Tibial artery (tissue), 4 donors: Measurements from ENCODE around the gene PRKRIP1.
"Not testable (repeated sequence)": the region's sequence is repeated elsewhere in the genome, so short reads cannot be mapped to it uniquely, and the experiment has no call there.

Source experiments
- DNase-seq, 2 donors: peaks; one replicate each; pipeline ENCODE4 v3.0.0-alpha.2; 2019
- H3K27ac ChIP-seq, 2 donors: fragments of 200-600 bp; sonication (generic) in 1 of 2; 1 replicate in 1 of 2; 2 replicates in 1 of 2; pipeline ENCODE4 v1.5.1; 2018 to 2019; ENCODE audit warnings: mild to moderate bottlenecking in 1 of 2
- H3K27me3 ChIP-seq, 2 donors: fragments of 200-600 bp; sonication (generic) in 1 of 2; one replicate each; pipeline versions ENCODE4 v1.5.1 to v1.6.0; 2016 to 2019
- H3K36me3 ChIP-seq, 3 donors: fragments of 200-600 bp; sonication (generic) in 2 of 3; one replicate each; pipeline ENCODE4 v1.5.1; 2016 to 2019; ENCODE audit warnings: mild to moderate bottlenecking in 2 of 3
- H3K4me1 ChIP-seq, 4 donors: fragments of 200-600 bp; sonication (generic) in 2 of 4; 1 replicate in 3 of 4; 2 replicates in 1 of 4; pipeline ENCODE4 v1.5.1; 2016 to 2019
- H3K4me3 ChIP-seq, 2 donors: fragments of 200-600 bp; sonication (generic) in 1 of 2; 1 replicate in 1 of 2; 2 replicates in 1 of 2; pipeline ENCODE4 v1.5.1; 2018 to 2019; ENCODE audit warnings: mild to moderate bottlenecking in 2 of 2
- H3K9me3 ChIP-seq, 3 donors: fragments of 200-600 bp; sonication (generic) in 1 of 3; one replicate each; pipeline ENCODE4 v1.5.1; 2016 to 2019
- intact Hi-C: fragments of 100-400 bp; cut with DNase I; formaldehyde crosslinking; loops from one replicate; pipeline ENCODE4 v1.15.0; 2023; ENCODE audit warnings: low total_unique reads
- TF ChIP-seq, protein P1 (sequence below), 2 experiments: fragments of 200-600 bp in 1 of 2; fragments of 450-650 bp in 1 of 2; IDR thresholded peaks; one replicate each; pipeline ENCODE4 v1.5.1; 2017 to 2019; ENCODE audit warnings: antibody characterized with exemption in 2 of 2, mild to moderate bottlenecking in 1 of 2, moderate library complexity in 1 of 2

Gene PRKRIP1, protein sequence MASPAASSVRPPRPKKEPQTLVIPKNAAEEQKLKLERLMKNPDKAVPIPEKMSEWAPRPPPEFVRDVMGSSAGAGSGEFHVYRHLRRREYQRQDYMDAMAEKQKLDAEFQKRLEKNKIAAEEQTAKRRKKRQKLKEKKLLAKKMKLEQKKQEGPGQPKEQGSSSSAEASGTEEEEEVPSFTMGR

DNA sequence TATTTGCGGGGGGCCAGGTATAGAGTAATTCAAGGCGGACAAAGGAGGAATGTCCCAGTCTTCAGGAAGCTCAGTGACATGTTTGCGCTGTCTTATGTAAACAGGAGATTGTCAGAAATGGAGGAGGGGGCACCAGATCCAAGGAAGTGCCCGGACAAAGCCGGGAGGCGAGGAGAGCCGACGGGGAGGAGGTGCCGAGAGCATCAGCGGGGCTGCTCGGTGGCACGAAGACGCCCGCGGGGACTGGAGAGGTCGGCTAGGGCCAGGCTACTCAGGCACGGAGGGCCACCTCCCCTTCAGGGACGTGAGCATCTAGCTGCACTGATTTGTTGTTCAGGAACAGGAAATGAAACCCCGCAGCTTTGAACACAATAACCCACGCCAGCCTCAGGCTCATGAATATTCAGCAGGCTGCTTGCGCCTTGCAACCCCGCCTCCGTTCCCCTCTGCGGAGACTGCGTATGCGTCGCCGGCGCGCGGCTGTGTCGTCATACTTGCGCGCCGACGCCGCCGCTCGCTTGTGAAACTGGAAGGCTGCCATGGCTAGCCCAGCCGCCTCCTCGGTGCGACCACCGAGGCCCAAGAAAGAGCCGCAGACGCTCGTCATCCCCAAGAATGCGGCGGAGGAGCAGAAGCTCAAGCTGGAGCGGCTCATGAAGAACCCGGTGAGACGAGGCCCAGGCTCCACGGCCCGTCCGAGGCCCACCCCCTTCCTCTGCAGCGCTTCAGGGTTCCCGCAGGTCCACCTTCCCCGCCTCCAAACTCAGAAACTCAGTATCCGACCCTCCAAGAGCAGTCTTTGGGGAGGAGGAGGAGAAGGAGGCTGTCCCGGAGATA, at the start of gene PRKRIP1:
Gene PRKRIP1 (plus strand): TSS at position 491 of the 837 bp plus-strand sequence. CDS start 49 bp downstream, at position 540.
- H3K27ac ChIP-seq: peak within 1 kb of the TSS; percentile 81 to 85
- intact Hi-C loops: no loop called here
- TF ChIP-seq, protein P1, sequence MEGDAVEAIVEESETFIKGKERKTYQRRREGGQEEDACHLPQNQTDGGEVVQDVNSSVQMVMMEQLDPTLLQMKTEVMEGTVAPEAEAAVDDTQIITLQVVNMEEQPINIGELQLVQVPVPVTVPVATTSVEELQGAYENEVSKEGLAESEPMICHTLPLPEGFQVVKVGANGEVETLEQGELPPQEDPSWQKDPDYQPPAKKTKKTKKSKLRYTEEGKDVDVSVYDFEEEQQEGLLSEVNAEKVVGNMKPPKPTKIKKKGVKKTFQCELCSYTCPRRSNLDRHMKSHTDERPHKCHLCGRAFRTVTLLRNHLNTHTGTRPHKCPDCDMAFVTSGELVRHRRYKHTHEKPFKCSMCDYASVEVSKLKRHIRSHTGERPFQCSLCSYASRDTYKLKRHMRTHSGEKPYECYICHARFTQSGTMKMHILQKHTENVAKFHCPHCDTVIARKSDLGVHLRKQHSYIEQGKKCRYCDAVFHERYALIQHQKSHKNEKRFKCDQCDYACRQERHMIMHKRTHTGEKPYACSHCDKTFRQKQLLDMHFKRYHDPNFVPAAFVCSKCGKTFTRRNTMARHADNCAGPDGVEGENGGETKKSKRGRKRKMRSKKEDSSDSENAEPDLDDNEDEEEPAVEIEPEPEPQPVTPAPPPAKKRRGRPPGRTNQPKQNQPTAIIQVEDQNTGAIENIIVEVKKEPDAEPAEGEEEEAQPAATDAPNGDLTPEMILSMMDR (IDR thresholded peaks at IDR 0.05): no peak
- peaks cover 16 to 34% (median 18%) of the 10 kb centered on the region in 3 donors for H3K36me3 ChIP-seq
- no peaks in the 10 kb centered on the region for H3K9me3 ChIP-seq
- DNase-seq: peak; percentile 81 to 89
- H3K4me3 ChIP-seq: peak within 1 kb of the TSS; percentile 74 to 95
- H3K27me3 ChIP-seq: no peaks in the 10 kb centered on the region
- peaks cover 0 to 17% (median 10%) of the 10 kb centered on the region in 4 donors for H3K4me1 ChIP-seq

DNA sequence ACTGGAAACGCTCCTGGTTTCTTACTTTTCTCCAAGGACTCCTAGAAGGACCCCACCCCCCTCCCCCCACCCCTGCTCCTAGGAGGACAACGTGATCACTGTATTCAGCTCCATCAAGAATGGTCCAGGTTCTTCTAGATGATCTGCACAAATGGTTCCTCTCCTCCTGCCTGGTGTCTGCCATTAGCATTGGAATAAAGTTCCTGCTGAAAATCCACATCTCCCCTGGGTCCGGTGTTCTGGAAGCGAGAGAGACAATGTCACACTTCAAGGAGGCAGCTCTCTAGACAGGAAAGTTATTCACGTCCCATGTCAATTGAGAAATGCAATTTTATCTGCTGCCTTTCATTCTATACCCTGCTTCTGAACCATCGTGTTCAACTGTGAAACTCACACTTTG, 49.2 kb upstream of the PRKRIP1 start:
- H3K4me1 ChIP-seq, H3K4me3 ChIP-seq, intact Hi-C loops, H3K27me3 ChIP-seq, H3K36me3 ChIP-seq, H3K27ac ChIP-seq, DNase-seq, H3K9me3 ChIP-seq: not testable (repeated sequence)

DNA sequence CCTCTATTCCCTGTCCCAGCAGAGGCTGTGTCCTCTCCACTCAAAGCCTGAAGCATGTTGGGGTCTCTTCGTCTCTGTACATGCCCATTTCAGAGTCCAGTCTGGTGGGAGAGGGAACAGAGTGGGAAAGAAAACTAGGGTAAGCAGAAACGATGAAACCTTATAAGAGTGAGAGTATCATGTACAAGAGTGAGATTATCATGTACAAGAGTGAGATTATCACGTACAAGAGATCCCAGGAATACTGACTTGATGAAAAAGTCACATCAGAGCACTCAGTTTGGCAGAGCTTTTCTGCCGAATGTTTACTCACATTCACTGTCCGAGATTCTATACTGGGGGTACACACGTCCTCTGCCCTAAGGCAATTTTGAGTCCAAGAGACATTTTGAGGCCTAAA, 39.8 kb upstream of the PRKRIP1 start, which contains the start of gene SPDYE6:
Gene SPDYE6 (minus strand): TSS at position 101 of the 400 bp plus-strand sequence. CDS start 421 bp downstream, outside the sequence.
- H3K36me3 ChIP-seq, intact Hi-C loops, H3K27ac ChIP-seq, H3K9me3 ChIP-seq, H3K27me3 ChIP-seq, DNase-seq, H3K4me1 ChIP-seq, H3K4me3 ChIP-seq: not testable (repeated sequence)

DNA sequence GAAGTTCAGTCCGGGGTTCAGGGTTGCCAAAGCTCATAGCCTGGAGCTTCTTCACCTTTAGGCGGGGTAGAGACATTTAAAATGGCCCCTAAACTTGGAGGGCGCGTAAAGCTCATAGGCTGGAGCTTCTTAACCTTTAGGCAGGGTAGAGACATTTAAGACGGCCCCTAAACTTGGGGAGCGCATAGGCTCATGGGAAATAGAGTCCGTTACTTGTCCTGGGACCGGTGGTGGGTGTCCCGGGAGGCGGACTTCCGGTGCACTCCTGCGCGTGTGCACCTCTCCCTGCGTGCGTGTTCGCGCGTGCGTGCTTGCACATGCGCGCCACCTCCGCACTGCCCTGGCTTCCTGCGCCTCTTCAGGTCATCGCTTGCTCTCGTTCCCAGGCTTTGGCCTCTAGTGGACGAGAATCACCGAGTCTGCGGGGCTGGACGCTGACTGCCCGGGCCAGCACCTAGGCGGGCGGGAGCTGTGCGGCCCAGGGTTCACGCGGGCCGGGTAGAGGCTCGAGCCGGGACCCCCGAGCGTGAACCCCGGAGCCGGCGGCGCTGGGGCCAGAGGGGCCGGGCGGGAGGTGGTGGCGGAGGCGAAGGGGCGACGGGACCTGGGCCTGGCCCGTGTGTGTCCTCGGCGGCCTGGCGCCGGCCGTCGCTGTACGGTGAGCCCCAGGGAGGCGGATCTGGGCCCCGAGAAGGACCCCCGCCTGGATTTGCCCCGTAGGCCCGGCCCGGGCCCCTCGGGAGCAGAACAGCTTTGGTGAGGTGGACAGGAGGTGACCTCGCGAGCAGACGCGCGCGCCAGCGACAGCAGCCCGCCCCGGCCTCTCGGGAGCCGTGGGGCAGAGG, 32.4 kb upstream of the PRKRIP1 start:
- Histone ChIP-seq H3K4me1 (peaks cover 0 to 12% (median 3%) of the 10 kb centered on the region in 4 donors), H3K4me3 (peak overlapping the region; percentile 93 to 100), H3K27ac (peak overlapping the region; percentile 95 to 100)
- H3K36me3 ChIP-seq, H3K27me3 ChIP-seq, H3K9me3 ChIP-seq, intact Hi-C loops: not testable (repeated sequence)
- TF ChIP-seq, protein P1 (IDR thresholded peaks at IDR 0.05): peak; percentile 13 to 24
- peak; percentile 97 to 98 for DNase-seq

DNA sequence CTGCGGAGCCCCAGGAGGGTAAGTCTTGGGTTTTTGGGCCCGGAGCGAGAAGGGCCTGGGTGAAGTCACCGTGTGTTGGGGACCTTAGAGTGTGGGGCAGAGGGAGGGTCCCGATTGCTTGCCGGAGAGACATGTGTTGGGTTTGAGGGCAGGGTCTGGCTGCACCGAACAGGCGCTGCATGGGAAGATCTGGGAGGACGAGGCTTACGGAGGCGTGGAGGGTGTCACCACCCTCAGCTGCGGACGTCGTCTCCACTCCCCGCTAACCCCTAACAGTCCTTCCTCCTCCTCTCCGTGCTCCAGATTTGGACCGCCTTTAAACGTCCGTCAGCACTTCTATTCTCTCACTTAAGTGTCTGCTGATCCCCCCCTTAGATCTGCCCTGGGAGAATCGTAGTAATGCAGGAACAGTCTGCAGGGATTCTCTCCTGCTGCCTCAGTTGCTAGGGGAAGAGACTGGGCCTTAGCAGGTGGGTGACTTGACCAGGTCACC, 31.7 kb upstream of the PRKRIP1 start:
- Histone ChIP-seq H3K4me1 (peaks cover 0 to 12% (median 3%) of the 10 kb centered on the region in 4 donors), H3K4me3 (peak overlapping the region; percentile 93 to 100), H3K27ac (peak overlapping the region; percentile 95 to 100)
- intact Hi-C loops, H3K27me3 ChIP-seq, H3K9me3 ChIP-seq, H3K36me3 ChIP-seq, DNase-seq: not testable (repeated sequence)

DNA sequence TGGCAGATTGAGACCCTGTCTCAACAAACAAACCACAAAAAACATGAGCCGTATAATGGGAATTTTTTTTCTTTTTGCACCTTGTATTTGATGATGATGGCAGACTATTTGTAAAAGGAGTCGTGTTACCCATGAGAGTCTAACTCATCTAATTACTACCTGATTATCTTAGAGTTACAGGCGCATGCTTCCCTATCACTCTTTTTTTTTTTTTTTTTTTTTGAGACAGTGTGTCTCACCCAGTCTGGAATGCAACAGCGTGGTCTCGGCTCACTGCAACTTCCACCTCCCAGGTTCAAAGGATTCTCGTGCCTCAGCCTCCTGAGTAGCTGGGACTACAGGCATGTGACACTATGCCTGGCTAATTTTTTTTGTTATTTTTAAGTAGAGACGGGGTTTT, 30.8 kb upstream of the PRKRIP1 start:
- DNase-seq, intact Hi-C loops, H3K27ac ChIP-seq, H3K9me3 ChIP-seq, H3K36me3 ChIP-seq, H3K27me3 ChIP-seq, H3K4me3 ChIP-seq: not testable (repeated sequence)
- peaks cover 0 to 12% (median 3%) of the 10 kb centered on the region in 4 donors for H3K4me1 ChIP-seq

DNA sequence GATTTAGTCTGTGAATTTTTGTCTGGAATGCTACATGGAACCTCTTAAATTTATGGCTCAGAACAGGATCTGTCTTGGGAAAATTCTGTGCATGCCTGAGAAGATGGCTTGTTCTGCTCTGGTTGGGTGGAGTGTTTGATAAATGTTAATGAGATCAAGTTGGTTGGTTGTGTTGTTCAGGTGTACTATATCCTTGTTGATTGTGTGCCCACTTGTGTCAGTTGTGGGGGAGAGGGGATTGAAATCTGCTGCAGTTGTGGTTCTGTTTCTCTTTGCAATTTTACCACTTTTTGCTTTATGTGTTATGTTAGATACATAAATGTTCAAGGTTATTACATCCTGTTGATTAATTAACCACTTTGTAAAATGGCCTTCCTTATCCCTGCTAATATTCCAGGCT, 26.1 kb upstream of the PRKRIP1 start:
- DNase-seq, H3K27me3 ChIP-seq, H3K27ac ChIP-seq, H3K4me3 ChIP-seq, intact Hi-C loops, H3K36me3 ChIP-seq, H3K9me3 ChIP-seq, H3K4me1 ChIP-seq: not testable (repeated sequence)

DNA sequence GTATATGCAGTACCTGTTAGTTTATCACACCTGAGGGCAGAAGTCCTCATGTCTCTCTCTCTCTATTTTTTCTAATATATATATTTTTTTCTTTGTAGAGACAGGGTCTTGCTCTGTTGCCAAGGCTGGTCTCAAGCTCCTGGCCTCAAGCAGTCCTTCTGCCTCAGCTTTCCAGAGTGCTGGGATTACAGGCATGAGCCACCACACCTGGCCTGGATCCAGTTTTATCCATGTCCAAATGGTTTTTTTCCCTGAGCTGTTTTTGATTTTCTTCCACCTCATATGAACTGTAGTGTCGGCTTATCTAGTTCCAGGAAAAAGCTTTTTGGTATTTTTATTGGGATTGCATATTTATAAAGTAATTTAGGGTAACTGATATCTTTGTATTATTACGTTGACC, 23.4 kb upstream of the PRKRIP1 start:
- H3K27me3 ChIP-seq, DNase-seq, H3K9me3 ChIP-seq, intact Hi-C loops, H3K4me1 ChIP-seq, H3K27ac ChIP-seq, H3K4me3 ChIP-seq: not testable (repeated sequence)
- H3K36me3 ChIP-seq: peaks cover 14 to 23% (median 20%) of the 10 kb centered on the region in 3 donors
